Upper lobe of left lung (tissue), 6 donors: ENCODE results near the gene NDUFB11. TPM values are rescaled to one million over a fixed set of nuclear protein-coding genes. Genes with fewer than 3 reads are reported as not detected.

Source experiments
- ATAC-seq, 2 donors: fragments of 200-7000 bp; cut with Tn5 transposase; one replicate each; pipeline ENCODE4 v1.9.1; 2022; ENCODE audit warnings: mild to moderate bottlenecking in 2 of 2, moderate library complexity in 2 of 2; ENCODE audit not compliant: low FRiP score in 2 of 2
- DNase-seq, 2 donors: peaks; one replicate each; pipeline ENCODE4 v3.0.0-alpha.2; 2019 to 2020
- H3K27ac ChIP-seq, 4 donors: fragments of 200-600 bp; sonication (generic); one replicate each; pipeline ENCODE4 v1.5.1; 2016 to 2019
- H3K27me3 ChIP-seq, 4 donors: fragments of 200-600 bp; sonication (generic); one replicate each; pipeline ENCODE4 v1.5.1; 2017 to 2019
- H3K36me3 ChIP-seq, 4 donors: fragments of 200-600 bp; sonication (generic); one replicate each; pipeline ENCODE4 v1.5.1; 2016 to 2019
- H3K4me1 ChIP-seq, 4 donors: fragments of 200-600 bp; sonication (generic); one replicate each; pipeline ENCODE4 v1.5.1; 2018 to 2019
- H3K4me3 ChIP-seq, 4 donors: fragments of 200-600 bp; sonication (generic); one replicate each; pipeline ENCODE4 v1.5.1; 2017 to 2019; ENCODE audit warnings: mild to moderate bottlenecking in 2 of 4, moderate library complexity in 1 of 4
- H3K9me3 ChIP-seq, 4 donors: fragments of 200-600 bp; sonication (generic); one replicate each; pipeline ENCODE4 v1.5.1; 2018 to 2019
- EP300 ChIP-seq, 4 donors: sonication (generic); formaldehyde crosslinking; IDR thresholded peaks; one replicate each; pipeline ENCODE4 v1.5.1; 2017; ENCODE audit warnings: antibody characterized with exemption in 4 of 4, control low read depth in 2 of 4
- POLR2A ChIP-seq, 4 donors: fragments of 450-650 bp; IDR thresholded peaks; one replicate each; pipeline ENCODE4 v1.5.1; 2016 to 2017; ENCODE audit warnings: antibody characterized with exemption in 4 of 4, mild to moderate bottlenecking in 2 of 4
- POLR2AphosphoS5 ChIP-seq, 2 donors: sonication (generic); formaldehyde crosslinking; IDR thresholded peaks; one replicate each; pipeline ENCODE4 v1.5.1; 2017; ENCODE audit warnings: antibody characterized with exemption in 2 of 2
- WGBS, 2 donors: methylation state at CpG; one replicate each; pipeline ENCODE4 v1.1.5; 2017 to 2018; 5-methylcytosine and 5-hydroxymethylcytosine counted together
- total RNA-seq, 6 donors: library from RNA; depleted of rRNA in 4 of 6; stranded (reverse); fragments of >200 nt in 4 of 6; gene quantifications; one replicate each; pipeline versions ENCODE4 v1.1.0 to v1.2.1, GENCODE V29; 2016 to 2021
- TF ChIP-seq, protein P1 (sequence below), 6 experiments: fragments of 450-650 bp in 4 of 6; fragments of 200-600 bp in 2 of 6; sonication (generic) in 2 of 6; IDR thresholded peaks; one replicate each; pipeline ENCODE4 v1.5.1; 2016 to 2019; ENCODE audit warnings: antibody characterized with exemption in 6 of 6
- donor health status: DM: no; HTN: no; CAD: no; lungs with moderate emphysema.
- donor health status: DM: no; HTN: yes; CAD: no; lungs with severe emphysema.

The NDUFB11 gene
- total RNA-seq, 6 donors from 2014 or later = 41.9 to 77.5 (median 66.7) TPM

DNA sequence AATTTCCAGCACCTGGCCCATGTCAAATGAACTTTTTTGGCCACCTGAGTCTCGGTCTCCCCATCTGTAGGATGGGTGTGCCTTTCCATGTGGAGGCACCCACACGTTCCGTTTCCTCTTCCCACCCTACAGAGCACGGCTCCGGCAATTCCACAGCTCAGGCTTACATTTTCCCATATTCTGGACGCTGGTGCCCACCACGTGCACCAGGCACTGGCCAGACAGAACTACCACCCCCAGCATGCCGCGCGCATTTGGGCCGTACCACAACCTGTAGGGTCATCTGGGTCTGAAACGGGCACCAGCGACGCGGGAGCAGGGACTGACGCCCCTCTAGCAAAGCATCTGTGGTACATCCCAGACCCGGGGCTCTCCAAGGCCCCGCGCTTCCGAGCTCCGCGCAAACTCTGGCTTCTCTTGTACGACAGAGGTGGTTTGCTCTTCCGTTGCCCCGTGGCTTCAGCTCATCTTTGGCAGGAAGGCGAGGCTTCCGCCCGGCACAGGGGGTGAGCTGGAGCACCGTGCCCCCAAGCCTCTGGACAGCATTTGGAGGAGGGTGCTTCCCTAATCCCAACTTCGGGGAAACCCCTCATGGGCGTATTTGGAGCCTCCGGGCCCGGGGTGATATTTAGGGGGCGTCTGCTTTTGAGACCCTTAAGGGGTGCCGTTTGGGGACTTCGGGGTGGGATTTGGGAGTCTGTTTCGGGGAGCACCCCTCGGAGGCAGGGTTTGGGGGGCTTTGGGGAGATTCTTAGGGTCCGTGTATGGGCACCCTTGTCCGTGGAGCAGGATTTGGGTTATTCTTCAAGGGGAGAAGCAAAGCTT, 46.2 kb upstream of the NDUFB11 start:
- ATAC-seq (peak; percentile 87 to 93), DNase-seq (peak; percentile 88 to 90)
- WGBS, 2 donors = 0 to 28% methylated on average over 4 to 29 of the region's 40 CpGs
- TF ChIP-seq POLR2A (IDR thresholded peaks at IDR 0.05) = peak in 1 of 4 donors; percentile 61
- peak; percentile 37 to 72 for TF ChIP-seq POLR2AphosphoS5 (IDR thresholded peaks at IDR 0.05)
- TF ChIP-seq, protein P1, sequence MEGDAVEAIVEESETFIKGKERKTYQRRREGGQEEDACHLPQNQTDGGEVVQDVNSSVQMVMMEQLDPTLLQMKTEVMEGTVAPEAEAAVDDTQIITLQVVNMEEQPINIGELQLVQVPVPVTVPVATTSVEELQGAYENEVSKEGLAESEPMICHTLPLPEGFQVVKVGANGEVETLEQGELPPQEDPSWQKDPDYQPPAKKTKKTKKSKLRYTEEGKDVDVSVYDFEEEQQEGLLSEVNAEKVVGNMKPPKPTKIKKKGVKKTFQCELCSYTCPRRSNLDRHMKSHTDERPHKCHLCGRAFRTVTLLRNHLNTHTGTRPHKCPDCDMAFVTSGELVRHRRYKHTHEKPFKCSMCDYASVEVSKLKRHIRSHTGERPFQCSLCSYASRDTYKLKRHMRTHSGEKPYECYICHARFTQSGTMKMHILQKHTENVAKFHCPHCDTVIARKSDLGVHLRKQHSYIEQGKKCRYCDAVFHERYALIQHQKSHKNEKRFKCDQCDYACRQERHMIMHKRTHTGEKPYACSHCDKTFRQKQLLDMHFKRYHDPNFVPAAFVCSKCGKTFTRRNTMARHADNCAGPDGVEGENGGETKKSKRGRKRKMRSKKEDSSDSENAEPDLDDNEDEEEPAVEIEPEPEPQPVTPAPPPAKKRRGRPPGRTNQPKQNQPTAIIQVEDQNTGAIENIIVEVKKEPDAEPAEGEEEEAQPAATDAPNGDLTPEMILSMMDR (IDR thresholded peaks at IDR 0.05) = no peak
- H3K27me3 ChIP-seq = no peaks in the 10 kb centered on the region
- no peaks in the 10 kb centered on the region for H3K9me3 ChIP-seq
- peaks cover 10 to 34% (median 21%) of the 10 kb centered on the region in 4 donors for H3K4me1 ChIP-seq
- peak overlapping the region; percentile 43 to 68 (median 57) for H3K4me3 ChIP-seq
- peaks cover 0 to 16% (median 9%) of the 10 kb centered on the region in 4 donors for H3K36me3 ChIP-seq
- peak overlapping the region in 2 of 4 donors; percentile 43 to 75 for H3K27ac ChIP-seq

DNA sequence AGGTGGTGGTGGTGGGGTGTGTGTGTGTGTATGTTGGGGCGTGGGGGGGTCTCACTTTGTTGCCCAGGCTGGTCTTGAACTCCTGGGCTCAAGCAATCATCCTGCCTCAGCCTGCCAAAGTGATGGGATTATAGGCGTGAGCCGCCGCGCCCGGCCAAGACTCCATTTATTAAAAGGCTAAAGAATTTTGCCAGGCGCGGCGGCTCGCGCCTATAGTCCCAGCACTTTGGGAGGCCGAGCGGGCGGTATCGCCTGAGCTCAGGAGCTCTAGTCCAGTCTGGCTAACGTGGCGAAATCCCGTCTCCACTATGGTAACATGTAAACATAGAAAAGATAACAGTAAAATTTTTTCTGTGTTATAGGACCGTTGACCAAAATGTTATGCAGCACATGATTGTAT, 45.4 kb upstream of the NDUFB11 start:
- Histone ChIP-seq H3K4me1 (peaks cover 4 to 26% (median 13%) of the 10 kb centered on the region in 4 donors), H3K4me3 (no peak overlapping the region), H3K27ac (no peak overlapping the region), H3K36me3 (peaks cover 0 to 24% (median 13%) of the 10 kb centered on the region in 4 donors), H3K27me3 (no peaks in the 10 kb centered on the region), H3K9me3 (no peaks in the 10 kb centered on the region)
- no peak for DNase-seq
- ATAC-seq = no peak
- TF ChIP-seq, protein P1 (IDR thresholded peaks at IDR 0.05) = no peak
- TF ChIP-seq POLR2A (IDR thresholded peaks at IDR 0.05) (no peak), EP300 (IDR thresholded peaks at IDR 0.05) (no peak), POLR2AphosphoS5 (IDR thresholded peaks at IDR 0.05) (no peak)
- 43 to 76% methylated on average over 3 to 19 of the region's 19 CpGs for WGBS, 2 donors

- WGBS, 2 donors = 88 to 89% methylated on average over 1 to 4 of the region's 4 CpGs
- DNase-seq = no peak
- H3K27me3 ChIP-seq = no peaks in the 10 kb centered on the region
Measured at GRCh38 chrX:47187106-47187677, 42.7 kb upstream of the NDUFB11 start.

DNA sequence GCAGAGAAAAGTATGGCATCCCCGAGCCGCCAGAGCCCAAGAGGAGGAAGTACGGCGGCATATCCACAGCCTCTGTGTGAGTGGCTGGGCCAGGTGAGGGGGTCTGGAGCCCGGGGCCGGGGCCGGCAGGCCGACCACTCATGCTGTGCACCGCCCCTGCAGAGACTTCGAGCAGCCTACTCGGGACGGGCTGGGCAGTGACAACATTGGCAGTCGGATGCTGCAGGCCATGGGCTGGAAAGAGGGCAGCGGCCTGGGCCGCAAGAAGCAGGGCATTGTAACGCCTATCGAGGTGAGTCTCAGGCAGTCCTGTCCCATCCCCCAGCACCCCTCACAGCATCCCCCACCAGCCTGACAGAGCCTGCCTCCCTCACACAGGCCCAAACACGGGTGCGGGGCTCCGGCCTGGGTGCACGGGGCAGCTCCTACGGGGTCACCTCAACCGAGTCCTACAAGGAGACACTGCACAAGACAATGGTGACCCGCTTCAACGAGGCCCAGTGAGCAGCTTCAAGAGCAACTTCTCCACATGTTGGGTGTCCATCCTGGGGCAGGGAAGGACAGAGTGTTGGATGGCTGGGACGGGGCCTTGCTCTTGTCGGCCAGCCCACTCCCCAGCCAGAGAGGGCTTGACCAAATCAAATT, 41.7 kb upstream of the NDUFB11 start:
- Histone ChIP-seq H3K4me3 (no peak overlapping the region), H3K9me3 (no peaks in the 10 kb centered on the region), H3K27ac (no peak overlapping the region), H3K36me3 (peaks cover 5 to 53% (median 30%) of the 10 kb centered on the region in 4 donors), H3K27me3 (no peaks in the 10 kb centered on the region), H3K4me1 (peaks cover 0 to 1% (median 0%) of the 10 kb centered on the region in 4 donors)
- WGBS, 2 donors = 87 to 95% methylated on average over 4 to 24 of the region's 27 CpGs
- DNase-seq = no peak
- TF ChIP-seq, protein P1 (IDR thresholded peaks at IDR 0.05) = no peak
- TF ChIP-seq EP300 (IDR thresholded peaks at IDR 0.05) (no peak), POLR2A (IDR thresholded peaks at IDR 0.05) (no peak), POLR2AphosphoS5 (IDR thresholded peaks at IDR 0.05) (no peak)
- no peak for ATAC-seq

More at GRCh38 chrX:47187106-47187677, 42.7 kb upstream of the NDUFB11 start:
- Histone ChIP-seq H3K4me1 (peaks cover 0 to 10% (median 3%) of the 10 kb centered on the region in 4 donors), H3K9me3 (no peaks in the 10 kb centered on the region), H3K4me3 (no peak overlapping the region), H3K27ac (no peak overlapping the region), H3K36me3 (peaks cover 0 to 43% (median 21%) of the 10 kb centered on the region in 4 donors)
- ATAC-seq = no peak
- TF ChIP-seq POLR2AphosphoS5 (IDR thresholded peaks at IDR 0.05) (no peak), POLR2A (IDR thresholded peaks at IDR 0.05) (no peak), EP300 (IDR thresholded peaks at IDR 0.05) (no peak)
- TF ChIP-seq, protein P1 (IDR thresholded peaks at IDR 0.05) = no peak
